HG02981 (cell line): ENCODE measurements around the gene PPFIBP1.
"Not testable (repeated sequence)": the region's sequence is repeated elsewhere in the genome, so short reads cannot be mapped to it uniquely, and the experiment has no call there.

Experiments used
- ATAC-seq: cut with Tn5 transposase; IDR thresholded peaks from one replicate; pipeline ENCODE4 v1.9.1; 2021; ENCODE audit warnings: mild to moderate bottlenecking, moderate library complexity; ENCODE audit not compliant: unreplicated experiment

PPFIBP1 gene

DNA sequence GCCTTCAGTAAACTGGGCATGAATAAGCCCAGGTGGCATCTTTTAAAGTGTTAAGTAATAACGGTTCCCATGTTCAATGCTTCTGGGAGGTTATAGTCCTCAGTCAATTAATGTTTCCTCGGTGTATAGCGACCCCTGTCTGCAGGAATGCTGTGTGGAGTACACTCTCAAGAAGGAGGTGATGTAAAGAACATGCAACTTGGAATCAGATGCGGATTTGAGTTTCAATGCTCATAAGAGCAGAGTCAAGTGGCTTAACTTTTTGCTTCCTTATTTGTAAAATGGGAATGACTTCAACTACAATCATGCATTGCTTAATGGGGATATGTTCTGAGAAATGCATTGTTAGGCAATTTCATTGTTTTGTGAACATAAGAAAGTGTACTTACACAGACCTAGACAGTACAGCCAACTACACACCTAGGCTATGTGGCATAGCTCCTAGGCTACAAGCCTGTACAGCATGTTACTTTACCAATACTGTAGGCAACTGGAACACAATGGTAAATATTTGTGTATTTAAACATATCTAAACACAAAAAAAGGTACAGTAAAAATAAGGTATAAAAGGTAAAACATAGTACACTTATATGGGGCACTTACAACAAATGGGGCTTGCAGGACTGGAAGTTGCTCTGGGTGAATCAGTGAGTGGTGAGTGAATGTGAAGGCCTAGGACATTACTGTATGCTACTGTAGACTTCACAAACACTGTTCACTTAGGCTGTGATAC, 179.9 kb downstream of the PPFIBP1 start:
- ATAC-seq: peak; percentile 84

DNA sequence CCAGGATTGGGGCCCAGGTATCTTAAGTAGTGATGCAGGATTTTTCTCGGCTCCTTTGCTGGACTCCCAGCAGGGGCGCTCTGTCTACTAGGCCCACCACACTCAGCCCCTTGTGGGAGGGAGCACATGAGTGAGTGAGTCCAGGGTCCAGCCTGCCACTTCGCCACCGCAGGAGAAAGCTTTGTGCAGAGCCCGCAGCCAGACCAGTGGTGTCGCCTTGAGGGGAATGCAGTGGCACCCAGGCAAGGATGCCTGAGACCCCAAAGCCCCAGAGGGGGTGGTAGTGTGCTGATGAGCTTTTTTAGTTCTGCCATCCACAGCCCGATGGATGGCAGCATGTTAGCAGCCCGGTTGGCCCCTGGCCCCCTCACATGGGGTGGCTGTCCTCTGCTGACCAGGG, 181.3 kb downstream of the PPFIBP1 start:
- no peak for ATAC-seq

DNA sequence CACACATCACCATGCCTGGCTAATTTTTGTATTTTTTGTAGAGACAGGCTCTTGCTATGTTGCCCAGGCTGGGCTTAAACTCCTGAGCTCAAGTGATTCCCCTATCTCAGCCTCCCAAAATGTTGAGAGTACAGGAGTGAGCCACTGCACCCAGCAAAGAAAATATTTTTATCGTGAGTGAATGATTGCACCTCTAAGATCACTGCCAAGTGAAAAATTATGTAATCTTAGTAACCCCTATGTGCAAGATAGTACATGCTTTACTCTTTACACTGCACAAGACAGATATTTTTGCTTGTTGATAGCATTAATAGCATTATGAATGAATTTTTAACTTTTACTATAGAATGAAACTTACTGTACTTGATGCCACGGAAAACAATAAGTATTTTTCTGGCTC, 183.2 kb downstream of the PPFIBP1 start:
- no peak for ATAC-seq

DNA sequence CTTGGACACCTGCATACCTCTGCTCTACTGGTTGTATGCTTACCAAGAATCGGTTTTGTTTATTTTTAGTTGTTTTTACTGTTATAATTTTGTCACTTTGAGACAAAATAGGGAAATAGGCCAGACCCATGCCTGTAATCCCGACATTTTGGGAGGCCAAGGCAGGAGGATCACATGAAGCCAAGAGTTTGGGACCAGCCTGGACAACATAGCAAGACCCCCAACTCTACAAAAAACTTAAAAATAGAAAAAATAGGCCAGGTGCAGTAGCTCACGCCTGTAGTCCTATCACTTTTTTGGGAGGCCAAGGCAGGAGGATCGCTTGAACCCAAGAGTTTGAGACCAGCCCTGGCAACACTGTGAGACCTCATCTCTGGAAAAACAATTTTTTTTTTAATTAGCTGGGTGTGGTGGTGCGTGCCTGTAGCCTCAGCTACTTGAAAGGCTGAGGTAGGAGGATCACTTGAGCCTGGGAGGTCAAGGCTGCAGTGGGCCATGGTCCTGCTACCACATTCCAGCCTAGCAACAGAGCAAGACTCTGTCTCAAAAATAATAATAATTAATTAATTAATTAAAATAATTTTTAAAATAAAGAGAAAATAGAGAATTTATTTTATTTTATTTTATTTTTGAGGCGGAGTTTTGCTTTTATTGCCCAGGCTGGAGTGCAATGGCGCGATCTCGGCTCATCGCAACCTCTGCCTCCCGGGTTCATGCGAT, 185.4 kb downstream of the PPFIBP1 start:
- no peak for ATAC-seq

DNA sequence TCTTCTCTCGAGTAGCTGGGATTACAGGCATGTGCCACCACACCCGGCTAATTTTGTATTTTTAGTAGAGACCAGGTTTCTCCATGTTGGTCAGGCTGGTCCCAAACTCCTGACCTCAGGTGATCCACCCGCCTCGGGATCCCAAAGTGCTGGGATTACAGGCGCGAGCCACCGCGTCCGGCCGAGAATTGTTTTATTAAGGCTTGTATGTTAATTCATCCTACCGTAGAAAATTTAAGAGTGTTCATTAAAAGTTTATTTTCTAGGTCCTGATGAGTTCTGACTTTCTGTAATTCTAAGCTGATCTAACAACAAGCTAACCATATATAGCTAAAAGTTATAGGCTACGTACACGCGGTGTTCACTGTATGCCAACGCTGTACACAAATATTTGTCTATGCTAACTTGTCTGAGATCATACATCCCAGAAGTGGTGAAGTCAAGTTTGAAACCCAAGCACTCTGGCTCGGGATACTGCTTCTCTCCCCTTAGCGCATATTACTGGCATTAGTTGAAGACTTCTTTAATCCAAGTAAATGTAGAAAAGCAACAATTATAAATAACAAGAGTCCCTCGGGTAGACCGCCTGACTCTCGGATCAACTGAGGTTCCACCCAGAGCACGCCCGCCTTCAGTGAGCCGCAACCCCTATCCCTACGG, 186.1 kb downstream of the PPFIBP1 start:
- peak; percentile 39 for ATAC-seq

DNA sequence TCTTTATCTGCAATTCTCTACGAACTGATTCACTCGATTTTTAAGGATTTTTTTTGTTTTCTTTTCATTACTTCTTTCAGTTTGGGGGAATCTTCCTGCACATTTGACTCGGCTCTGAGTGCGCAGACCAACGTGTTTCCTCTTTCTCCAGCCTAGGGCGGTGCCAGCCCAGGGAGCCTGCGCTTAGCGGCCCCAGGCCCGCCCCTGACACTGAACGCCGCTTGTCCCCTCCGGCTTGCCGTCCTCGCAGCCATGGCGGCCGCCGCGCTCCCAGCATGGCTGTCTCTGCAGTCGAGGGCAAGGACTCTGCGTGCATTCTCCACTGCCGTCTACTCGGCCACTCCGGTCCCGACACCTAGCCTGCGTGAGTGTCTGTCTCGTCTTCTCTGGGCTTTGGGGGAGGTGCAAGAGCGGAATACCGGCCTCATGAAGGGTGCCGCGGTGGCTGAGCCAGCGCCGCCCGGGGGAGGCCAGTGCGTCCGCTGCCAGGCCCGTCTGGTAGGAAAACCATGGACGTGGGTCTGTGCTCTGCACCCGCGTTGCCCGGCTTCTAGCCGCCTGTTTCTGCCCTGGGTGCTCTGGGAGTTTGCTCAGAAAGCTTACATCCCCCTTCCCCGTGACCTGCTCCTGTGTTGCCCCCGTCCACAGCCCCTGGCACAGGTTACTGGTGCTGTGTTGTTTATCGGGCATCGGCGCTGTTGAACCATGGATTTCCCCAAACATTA, 186.7 kb downstream of the PPFIBP1 start, which contains the start of gene MRPS35:
MRPS35 (plus strand) TSS at position 241 of the 725 bp plus-strand sequence; CDS start at position 253, 12 bp downstream.
- peak; percentile 94 for ATAC-seq

DNA sequence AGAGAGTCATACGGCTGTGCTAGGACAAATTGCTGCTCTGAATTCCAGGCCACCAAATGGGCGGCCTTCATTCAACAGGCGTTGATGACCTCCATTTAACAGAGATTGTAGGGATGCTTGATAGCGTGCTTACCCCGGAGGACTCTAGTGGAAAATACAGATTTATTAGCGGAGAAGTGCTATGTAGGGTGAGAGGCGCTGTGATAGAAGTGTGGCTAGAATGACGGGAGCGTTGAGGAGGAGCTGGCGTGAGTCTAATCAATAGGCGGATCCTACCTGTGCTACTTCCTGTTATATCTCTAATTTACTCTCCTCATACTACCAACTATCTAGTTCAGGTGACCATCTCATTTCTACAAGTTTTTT, 187.3 kb downstream of the PPFIBP1 start:
- ATAC-seq: peak; percentile 27

DNA sequence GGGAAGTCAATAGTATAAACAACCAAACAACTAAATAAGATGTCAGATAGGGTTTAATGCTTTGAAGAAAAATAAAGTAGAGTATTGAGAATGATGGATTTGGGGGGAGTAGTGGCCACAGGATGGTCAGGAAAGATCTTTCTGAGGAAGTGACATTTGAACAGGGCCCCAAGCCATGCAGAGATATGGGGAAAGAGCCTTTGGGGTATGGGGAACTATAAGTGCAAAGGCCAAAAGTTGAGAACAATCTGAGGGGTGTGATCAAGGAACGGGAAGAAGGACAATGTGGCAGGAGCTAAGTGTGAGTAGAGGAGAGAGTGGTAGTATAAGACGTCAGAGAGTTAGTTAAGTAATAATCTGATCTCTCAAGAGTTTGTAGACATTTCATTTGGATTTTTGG, 188.0 kb downstream of the PPFIBP1 start:
- ATAC-seq: no peak

DNA sequence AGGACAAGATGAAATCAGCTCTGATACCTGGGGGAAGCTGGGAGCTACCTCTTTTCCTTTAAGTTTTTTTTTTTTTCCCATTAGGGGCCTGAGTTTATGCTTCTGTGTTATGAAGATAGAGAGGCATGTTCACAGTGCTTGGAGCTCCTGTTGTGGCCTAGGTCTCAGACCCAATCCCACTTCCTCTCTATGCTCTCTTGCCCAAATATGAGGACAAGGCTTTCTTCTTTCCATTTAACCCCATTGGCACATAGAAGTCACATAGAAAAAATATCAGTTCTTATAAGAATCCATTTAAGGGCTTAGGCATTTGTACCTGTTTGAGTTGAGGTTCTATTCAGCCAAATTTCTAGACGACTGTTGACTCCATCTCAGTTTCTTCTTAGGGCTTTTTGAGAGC, 199.2 kb downstream of the PPFIBP1 start:
- ATAC-seq: no peak

DNA sequence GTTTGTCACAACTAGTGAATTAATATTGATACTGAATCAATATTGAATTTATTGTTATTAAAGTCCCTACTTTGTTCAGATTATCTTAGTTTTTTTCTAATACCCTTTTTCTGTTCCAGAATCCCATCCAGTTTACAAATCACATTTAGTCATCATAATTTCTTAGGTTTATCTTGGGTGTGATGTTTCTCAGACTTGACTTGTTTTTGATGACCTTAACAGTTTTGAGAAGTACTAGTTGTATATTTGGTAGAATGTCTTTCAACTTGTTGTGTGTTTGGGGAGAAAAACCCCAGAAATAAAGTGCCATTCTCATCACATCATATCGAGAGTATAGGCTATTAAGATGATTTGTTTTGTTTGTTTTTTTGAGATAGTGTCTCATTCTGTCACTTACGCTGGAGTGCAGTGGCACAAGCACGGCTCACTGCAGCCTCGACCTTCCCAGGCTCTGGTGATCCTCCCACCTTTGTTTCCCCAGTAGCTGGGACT, 206.1 kb downstream of the PPFIBP1 start:
- no peak for ATAC-seq

DNA sequence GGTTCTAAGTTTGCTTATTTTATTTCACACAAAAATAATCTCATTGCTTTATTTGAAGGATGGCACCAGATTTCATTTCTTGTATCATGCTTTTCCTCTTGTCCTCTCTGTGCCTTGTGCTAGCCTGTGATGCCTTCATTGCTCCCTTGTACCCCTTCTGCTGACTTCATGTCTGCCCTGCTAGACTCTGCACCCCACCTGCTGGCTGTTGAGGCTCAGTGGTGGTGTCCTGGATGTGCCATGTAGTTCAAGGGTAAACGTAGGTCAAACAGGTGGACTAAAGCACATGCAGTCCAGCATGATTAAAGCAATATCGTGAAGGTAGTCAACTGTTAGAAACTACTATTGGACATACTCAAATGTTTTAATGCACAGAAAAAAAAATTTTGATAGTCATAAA, 208.3 kb downstream of the PPFIBP1 start:
- no peak for ATAC-seq

DNA sequence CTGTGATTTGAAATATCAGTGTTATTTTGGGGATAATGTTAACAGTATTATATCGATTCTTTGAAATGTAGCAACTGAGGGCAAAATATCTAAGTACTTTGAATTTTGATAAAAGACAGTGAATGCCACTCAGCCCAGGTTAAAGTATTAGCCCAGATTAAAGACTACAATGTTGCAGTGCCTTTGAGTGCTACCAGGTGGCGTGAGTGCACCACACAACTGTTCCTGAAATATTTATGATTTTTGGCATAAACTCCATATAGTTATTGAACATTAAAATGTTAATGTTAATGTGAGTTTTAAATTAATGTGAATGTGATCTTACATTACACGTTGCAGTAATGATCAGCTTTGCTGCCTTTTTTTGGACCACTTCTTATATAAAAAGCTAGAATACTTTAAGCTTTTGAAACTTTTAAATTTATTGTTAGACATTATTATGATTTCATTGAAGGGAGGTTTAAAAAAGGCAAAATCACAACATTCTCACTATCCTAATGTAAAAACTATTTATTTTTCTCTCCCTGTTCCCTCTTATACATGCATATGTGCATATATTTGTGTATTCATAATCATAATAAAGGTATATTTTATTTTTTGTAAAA, 209.1 kb downstream of the PPFIBP1 start:
- ATAC-seq: peak; percentile 86

DNA sequence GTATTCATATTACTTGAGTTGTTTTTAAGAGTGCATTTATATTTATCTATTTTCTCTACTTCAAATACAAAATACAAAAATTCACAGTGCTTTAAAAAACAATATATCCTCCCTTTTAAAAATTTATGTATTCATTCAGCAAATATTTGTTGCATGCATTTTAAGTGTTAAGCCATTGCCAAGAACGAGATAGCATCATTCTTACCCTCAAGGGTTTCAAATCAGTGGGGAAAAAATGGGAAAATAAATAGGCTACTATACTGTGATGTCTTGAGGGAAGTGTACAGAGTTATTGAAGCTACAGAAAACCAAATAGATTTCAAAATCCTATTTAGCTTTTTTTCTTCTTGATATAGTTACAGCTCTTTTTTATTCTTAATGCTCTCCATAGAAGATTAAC, 209.8 kb downstream of the PPFIBP1 start:
- no peak for ATAC-seq

DNA sequence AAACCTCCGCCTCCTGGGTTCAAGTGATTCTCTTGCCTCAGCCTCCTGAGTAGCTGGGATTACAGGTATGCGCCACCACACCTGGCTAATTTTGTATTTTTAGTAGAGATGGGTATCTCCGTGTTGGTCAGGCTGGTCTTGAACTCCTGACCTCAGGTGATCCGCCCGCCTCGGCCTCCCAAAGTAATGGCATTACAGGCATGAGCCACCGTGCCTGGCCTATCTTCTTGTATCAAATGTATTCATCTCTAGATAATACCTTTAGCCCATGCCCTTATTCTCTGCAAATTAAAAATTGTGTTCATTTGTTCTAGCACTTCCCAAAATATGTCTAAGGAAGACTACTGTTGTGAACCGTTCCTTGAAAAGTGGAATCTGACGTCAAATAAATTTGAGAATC, 210.3 kb downstream of the PPFIBP1 start:
- ATAC-seq: not testable (repeated sequence)

DNA sequence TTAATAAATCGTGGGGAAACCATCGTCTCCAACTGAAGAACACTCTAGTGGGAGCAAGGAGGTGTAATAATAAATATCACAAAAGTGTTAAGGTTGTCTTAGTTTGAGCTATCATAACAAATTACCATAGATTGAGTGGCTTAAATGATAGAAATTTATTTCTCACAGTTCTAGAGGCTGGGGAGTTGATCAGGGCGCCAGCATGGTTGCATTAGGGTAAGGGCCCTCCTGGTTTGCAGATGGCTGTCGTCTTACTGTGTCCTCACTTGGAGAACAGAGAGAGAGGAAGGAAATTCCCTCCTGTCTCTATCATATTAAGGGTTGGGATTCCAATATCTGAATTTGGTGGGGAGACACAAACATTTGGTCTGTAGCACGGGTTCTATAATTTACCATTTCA, 219.6 kb downstream of the PPFIBP1 start:
- no peak for ATAC-seq
